Suppressor macrophage treated with lipopolysaccharide for 4 hours (primary cell): ENCODE results near the gene MOV10L1.

Experiments
- DNase-seq: peaks from one replicate; pipeline ENCODE4 v3.0.0-alpha.2; 2020

Gene MOV10L1

GRCh38 chr22:50089682-50090411 is at the start of gene MOV10L1:
Gene MOV10L1, plus strand, starts transcription at chr22:50090006. Its CDS starts 83 bp downstream, at chr22:50090089.
- DNase-seq = peak; percentile 48

- DNase-seq = no peak
These were observed 49.1 kb upstream of the MOV10L1 start for GRCh38 chr22:50040717-50041116.

- no peak for DNase-seq
These were observed 48.3 kb upstream of the MOV10L1 start for GRCh38 chr22:50041361-50042065.

GRCh38 chr22:50044485-50045118 is 45.2 kb upstream of the MOV10L1 start:
- DNase-seq = no peak

- no peak for DNase-seq
These were observed 44.4 kb upstream of the MOV10L1 start for GRCh38 chr22:50045211-50046018.

DNA sequence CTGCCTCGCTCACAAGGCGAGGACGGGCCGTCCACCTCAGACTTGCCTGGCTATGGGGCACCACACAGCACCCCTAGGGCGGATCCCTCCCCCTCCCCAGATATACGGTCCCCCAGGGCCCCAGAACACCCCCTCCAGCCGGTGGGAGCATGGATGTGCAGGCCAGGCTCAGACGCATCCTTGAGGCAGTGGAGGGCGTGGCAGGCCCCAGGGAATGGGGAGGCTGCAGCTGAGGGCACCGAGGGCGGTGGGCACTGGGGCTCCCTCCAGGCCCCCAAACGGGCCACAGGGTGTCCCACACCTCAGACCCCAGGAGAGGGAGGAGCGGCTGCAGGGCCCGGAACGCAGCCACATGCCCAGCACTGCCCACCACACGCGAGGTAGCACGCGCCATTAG is 43.8 kb upstream of the MOV10L1 start:
- DNase-seq = no peak

DNA sequence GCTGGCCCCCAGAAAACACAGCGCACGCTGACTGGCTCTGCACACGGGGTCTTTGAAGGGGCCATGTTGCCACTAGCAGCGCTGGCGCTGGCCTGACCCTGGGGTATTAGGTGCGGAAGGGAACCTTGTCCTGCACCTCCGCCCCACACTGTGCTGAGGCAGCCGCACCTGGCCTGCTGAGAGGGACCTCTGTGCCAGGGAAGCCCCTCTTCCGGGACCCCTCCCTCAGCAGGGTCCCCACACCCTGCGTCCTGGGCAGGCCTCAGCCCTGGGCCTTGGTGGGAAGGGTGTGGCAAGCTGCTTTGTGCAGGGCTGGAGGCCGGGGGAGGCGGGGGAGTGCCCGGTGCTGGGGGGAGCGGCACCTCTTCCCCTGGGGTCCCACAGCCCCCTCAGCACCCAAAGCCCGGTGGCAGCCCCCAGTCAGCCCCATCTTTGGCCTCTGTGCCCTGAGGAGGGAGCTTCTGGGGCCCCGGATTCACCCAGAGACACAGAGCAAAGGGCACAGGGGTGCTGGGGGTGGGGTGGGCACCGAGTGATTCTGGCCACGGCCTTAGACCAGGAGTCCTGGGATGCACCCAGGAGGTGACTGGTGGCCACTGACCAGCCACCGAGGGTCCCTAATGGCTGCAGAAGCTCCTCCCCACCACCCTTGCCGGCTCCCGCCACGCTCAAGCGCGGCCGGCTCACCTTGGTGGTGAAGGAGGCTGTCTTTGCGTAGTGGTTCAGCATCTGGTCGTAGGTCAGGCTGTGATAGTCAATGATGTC is 43.1 kb upstream of the MOV10L1 start:
- DNase-seq = no peak

DNA sequence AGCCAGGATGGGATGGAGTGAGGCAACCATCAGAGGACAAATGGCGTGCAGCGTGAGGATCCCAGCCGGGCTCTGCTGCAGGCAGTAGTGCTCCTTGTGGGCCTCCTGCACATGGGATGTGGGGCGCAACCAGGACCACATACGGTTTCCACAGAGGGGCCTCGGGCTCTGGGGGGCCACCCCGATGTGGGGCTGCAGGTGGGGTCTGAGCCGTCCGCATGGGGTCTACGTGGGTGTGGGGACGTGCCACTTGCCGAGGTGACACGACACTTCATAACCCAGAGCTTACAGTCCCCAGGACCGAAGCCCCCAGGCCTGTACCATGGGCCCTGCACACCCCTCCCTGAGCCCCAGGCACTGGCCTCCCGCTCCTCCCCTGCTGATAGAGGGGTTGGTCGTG is 42.5 kb upstream of the MOV10L1 start:
- DNase-seq = no peak

DNA sequence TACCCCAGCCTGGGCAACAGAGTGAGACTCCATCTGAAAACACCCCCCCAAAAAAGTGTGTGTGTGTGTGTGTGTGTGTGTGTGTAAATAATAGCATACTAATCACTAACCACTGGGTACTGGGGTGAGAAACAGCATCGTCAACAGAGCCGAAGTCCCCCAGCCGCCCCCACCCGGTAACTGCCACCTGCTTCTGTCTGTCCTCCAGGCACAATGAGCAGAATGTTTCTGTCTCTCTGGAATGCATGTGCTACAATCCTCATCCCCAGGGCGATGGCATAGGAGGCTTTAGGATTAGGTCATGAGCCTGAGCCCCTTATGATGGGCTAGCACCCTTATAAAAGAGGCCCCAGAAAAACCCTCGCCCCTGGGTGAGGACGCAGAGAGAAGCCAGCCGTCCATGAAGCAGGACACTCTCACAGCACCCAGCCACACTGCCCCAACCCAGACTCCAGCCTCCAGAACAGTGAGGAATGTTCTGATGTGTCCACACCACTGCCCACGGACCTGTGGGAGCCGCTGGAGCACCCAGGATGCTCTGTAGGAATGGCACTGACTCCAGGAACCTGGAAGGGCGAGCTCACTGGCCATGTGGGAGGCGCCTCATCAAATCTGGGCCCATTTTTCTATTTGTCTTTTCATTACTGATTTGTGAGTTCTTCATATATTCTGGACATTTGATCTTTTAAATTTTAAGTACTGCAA is 41.6 kb upstream of the MOV10L1 start:
- DNase-seq = no peak

- no peak for DNase-seq
These were observed 41.0 kb upstream of the MOV10L1 start for GRCh38 chr22:50048836-50049235.

DNA sequence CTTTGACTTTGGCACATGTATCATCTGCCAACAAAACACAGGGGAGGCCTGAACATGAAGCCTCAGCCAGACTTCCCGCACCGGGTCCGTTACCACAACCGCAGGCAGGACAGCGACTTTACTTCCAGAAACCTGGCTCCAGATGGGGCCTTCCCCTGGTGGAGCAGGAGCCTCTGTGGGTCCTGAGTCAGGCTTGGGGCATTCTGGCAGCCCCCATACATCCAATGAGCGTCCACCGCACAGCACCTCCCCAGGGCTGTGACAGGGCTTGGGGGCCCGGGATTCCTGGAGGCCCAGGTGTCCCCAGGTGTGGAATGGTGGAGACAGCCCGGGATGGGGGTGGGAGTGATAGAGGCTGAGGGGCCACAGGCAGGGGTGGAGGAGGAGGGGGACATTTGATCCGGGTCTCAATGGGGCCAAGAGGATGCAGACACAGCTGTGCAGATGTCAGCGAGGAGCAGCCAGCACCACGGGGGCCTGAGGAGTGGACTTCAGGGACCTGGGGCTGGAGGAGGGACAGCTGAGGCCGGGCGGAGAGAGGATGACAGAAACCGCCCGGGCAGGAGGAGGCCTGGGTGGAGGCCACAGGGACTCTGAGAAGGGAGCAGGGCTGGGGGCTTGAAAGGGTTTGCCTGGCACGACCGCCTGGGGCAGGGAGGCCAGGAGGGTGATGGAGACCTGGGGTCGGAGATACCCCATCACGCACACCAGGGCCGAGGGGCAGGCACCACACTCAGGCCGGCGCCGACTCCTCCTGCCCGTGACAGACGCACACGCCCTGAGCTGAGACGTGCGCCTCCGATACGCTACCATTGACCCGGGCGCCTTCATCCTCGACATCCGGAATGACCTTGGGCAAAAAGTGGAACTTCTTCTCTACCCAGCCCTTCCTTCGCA is 40.3 kb upstream of the MOV10L1 start:
- DNase-seq = no peak

- no peak for DNase-seq
These were observed 37.9 kb upstream of the MOV10L1 start for GRCh38 chr22:50051930-50052329.

DNA sequence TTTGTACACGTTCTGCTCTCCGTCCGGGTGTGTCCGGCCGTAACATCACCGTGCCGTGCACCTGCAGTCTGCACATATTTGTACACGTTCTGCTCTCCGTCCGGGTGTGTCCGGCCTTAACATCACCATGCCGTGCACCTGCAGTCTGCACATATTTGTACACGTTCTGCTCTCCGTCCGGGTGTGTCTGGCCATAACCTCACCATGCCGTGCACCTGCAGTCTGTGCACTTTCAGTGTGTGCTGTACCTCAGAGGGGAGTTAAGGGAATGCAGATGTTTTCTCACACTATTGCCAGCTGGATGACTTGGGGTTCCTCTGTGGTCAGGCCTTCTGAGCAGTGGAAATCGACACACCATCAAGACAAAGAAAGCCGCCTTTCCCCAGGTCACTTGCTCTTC is 35.9 kb upstream of the MOV10L1 start:
- no peak for DNase-seq

DNA sequence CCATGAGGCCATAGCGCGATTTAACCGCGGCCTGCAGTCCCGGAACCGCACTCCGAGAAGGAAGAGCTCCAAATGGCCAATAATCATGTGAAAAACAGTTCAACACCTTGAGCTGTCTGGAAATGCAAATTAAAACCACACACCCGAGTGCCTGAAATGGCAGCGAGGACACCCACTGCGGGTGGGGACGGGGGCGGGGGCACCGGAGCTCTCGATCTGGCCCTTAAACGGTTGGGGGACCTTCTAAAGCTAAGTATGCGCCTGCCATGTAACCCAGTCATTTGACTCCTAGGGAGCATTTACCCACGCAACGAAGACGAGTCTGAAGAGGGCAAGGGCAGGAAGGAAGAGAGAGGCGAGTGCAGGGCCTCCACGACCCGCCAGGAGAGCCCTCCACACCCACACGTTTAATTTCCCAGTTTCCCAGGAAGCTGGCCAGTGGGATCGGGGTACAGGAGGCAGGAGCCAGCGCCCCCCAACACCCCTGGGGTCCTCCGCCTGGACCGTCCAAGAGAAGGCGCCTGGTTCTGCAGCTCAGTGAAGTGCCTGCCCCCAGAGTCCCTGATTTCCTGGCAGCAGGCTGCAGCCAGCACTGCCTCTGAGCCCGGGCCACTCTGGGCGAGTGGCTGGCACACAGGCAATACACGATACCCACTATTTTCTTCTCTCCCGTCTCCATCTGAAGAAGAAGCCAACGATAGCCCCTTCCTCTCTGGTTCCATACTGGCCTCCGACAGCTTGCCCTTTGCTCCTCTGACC is 33.4 kb upstream of the MOV10L1 start:
- DNase-seq = no peak

GRCh38 chr22:50057278-50058060 is 32.3 kb upstream of the MOV10L1 start:
- no peak for DNase-seq

DNA sequence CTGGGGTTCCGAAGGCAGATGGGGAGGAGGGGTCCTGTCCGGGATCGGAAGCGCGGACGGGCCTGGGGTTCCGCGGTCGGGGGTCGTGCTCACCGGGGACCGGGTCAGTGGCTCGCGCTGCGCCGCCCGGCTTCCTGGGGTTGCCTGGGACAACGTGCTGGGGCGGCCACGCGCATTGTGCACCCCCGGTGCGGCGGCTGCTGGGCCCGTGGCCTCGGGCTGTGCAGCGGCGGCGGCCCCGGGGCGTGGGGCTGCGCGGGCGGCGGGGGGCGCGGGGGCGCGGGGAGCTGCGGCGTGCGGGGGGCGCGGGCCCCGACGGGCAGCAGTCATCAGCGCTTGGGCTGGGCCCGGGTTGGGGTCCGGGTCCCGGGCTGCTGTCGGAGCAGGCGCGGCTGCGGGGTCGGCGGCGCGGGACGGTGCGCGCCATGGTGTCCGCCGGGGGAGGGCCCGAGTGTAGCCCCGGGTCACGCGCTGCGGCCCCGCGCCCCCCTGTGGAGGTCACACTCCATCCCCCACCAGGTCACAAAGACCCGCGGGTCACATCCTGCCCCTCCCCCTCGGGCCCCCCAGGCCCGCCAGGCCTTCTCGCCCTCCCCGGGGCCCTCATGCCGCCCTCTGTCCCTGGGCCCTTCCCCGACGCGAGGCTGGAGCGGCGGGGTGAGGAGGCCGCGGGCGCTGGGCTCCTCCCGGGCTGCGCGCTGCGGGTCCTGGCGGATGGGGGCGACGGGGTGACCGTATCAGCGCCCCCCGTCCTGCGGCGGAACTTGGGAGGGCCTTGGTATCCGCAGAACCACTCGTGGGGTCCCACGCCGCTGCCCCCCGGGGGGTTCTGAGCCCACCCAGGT is 31.5 kb upstream of the MOV10L1 start, which contains the start of gene TTLL8:
Gene TTLL8 (minus strand): TSS at position 238 of the 845 bp plus-strand sequence.
- DNase-seq = no peak

- DNase-seq = no peak
These were observed 30.6 kb upstream of the MOV10L1 start for GRCh38 chr22:50058906-50059880.
